ENCODE results near the gene PDE2A. TPM values are rescaled to one million over a fixed set of nuclear protein-coding genes. Genes with fewer than 3 reads are reported as not detected.

The PDE2A gene
- polyA plus RNA-seq, 3 donors = 0.18 to 1.7 (median 0.53) TPM

- Histone ChIP-seq H3K4me3 (replicated peaks in 1 of 3; ENCODE audit: low read depth in 2 of 3, low read length in 3 of 3) (no peak overlapping the region), H3K27ac (ENCODE audit: low read depth in 1 of 2, low read length in 2 of 2) (no peak overlapping the region), H3K4me1 (ENCODE audit: control insufficient read depth in 1 of 2, insufficient read depth in 2 of 2, low read length in 2 of 2) (no peaks in the 10 kb centered on the region), H3K9me3 (replicated peaks in 1 of 2; ENCODE audit: control insufficient read depth in 1 of 2, insufficient read depth in 1 of 2, low read length in 2 of 2) (no peaks in the 10 kb centered on the region), H3K79me2 (ENCODE audit: insufficient read depth, low read length) (peaks cover 25% of the 10 kb centered on the region), H3K9ac (ENCODE audit: insufficient read depth, low read length, poor library complexity, severe bottlenecking) (no peak overlapping the region), H4K20me1 (ENCODE audit: insufficient read depth, low read length) (peaks cover 100% of the 10 kb centered on the region), H3K27me3 (ENCODE audit: control insufficient read depth in 2 of 2, insufficient read depth in 2 of 2, low read length in 2 of 2) (no peaks in the 10 kb centered on the region), H3K36me3 (replicated peaks in 1 of 2; ENCODE audit: control insufficient read depth in 1 of 2, insufficient read depth in 2 of 2, low read length in 2 of 2) (peaks cover 100% of the 10 kb centered on the region in 2 donors), H2AFZ (ENCODE audit: insufficient read depth, low read depth, low read length, poor library complexity, severe bottlenecking) (no peak overlapping the region), H3K4me2 (replicated peaks; ENCODE audit: extremely low read depth, low read length, poor library complexity, severe bottlenecking) (no peak overlapping the region)
- DNase-seq = no peak
- H3K9me3 Mint-ChIP-seq = no peaks in the 10 kb centered on the region
- H3K36me3 Mint-ChIP-seq = peaks cover 96 to 100% of the 10 kb centered on the region in 2 donors
- intact Hi-C loops (cut with micrococcal nuclease) = no loop called here
- H3K27ac Mint-ChIP-seq = peak overlapping the region in 3 of 7 donors; percentile 15 to 75 (median 37)
- H3K4me1 Mint-ChIP-seq = no peaks in the 10 kb centered on the region
- no peak for TF ChIP-seq CTCF (IDR thresholded peaks at IDR 0.05)
- no peak overlapping the region for H3K4me3 Mint-ChIP-seq
- WGBS (ENCODE audit: insufficient coverage) = 98% methylated on average over 19 of the region's 19 CpGs
- H3K27me3 Mint-ChIP-seq (ENCODE audit: low read depth in 3 of 3) = no peaks in the 10 kb centered on the region
Measured at GRCh38 chr11:72693271-72693968, 19.2 kb upstream of the PDE2A start.

- Mint-ChIP-seq H3K4me3 (no peak overlapping the region), H3K27ac (peak overlapping the region in 6 of 7 donors; percentile 3 to 66 (median 38)), H3K4me1 (peaks cover 2% of the 10 kb centered on the region), H3K27me3 (ENCODE audit: low read depth in 3 of 3) (peaks cover 0 to 2% (median 2%) of the 10 kb centered on the region in 3 donors), H3K9me3 (no peaks in the 10 kb centered on the region), H3K36me3 (peaks cover 97 to 100% of the 10 kb centered on the region in 2 donors)
- intact Hi-C loops (cut with micrococcal nuclease) = no loop called here
- Histone ChIP-seq H3K27me3 (ENCODE audit: control insufficient read depth in 2 of 2, insufficient read depth in 2 of 2, low read length in 2 of 2) (no peaks in the 10 kb centered on the region), H4K20me1 (ENCODE audit: insufficient read depth, low read length) (peaks cover 100% of the 10 kb centered on the region), H2AFZ (ENCODE audit: insufficient read depth, low read depth, low read length, poor library complexity, severe bottlenecking) (no peak overlapping the region), H3K9ac (ENCODE audit: insufficient read depth, low read length, poor library complexity, severe bottlenecking) (no peak overlapping the region), H3K4me3 (replicated peaks in 1 of 3; ENCODE audit: low read depth in 2 of 3, low read length in 3 of 3) (no peak overlapping the region), H3K79me2 (ENCODE audit: insufficient read depth, low read length) (peaks cover 22% of the 10 kb centered on the region), H3K36me3 (replicated peaks in 1 of 2; ENCODE audit: control insufficient read depth in 1 of 2, insufficient read depth in 2 of 2, low read length in 2 of 2) (peaks cover 100% of the 10 kb centered on the region in 2 donors), H3K27ac (ENCODE audit: low read depth in 1 of 2, low read length in 2 of 2) (peak overlapping the region in 1 of 2 donors; percentile 31), H3K9me3 (replicated peaks in 1 of 2; ENCODE audit: control insufficient read depth in 1 of 2, insufficient read depth in 1 of 2, low read length in 2 of 2) (no peaks in the 10 kb centered on the region), H3K4me1 (ENCODE audit: control insufficient read depth in 1 of 2, insufficient read depth in 2 of 2, low read length in 2 of 2) (no peaks in the 10 kb centered on the region), H3K4me2 (replicated peaks; ENCODE audit: extremely low read depth, low read length, poor library complexity, severe bottlenecking) (no peak overlapping the region)
- TF ChIP-seq CTCF (IDR thresholded peaks at IDR 0.05) = no peak
- WGBS (ENCODE audit: insufficient coverage) = 91% methylated on average over 9 of the region's 9 CpGs
- DNase-seq = no peak
Measured at GRCh38 chr11:72692498-72693237, 18.4 kb upstream of the PDE2A start.
